K562 (cell line): ENCODE measurements around the gene YJEFN3. TPM values are rescaled to one million over a fixed set of nuclear protein-coding genes. Genes with fewer than 3 reads are reported as not detected.

Source experiments
- AFF4 ChIP-seq: sonication (generic); formaldehyde crosslinking; IDR thresholded peaks from 2 replicates; pipeline ENCODE4 v1.8.0; 2023; ENCODE audit warnings: mild to moderate bottlenecking, missing genetic modification reagents
- CBX3 ChIP-seq, 2 experiments: IDR thresholded peaks; 1 replicate in 1 of 2; 2 replicates in 1 of 2; pipeline ENCODE4 v1.6.1; 2012; ENCODE audit warnings: inconsistent platforms in 2 of 2, low read length in 2 of 2, borderline replicate concordance in 1 of 2, control low read depth in 1 of 2
- EGR1 ChIP-seq: fragments of 450-650 bp; conservative IDR thresholded peaks from 2 replicates; pipeline ENCODE4 v1.6.1; 2017; ENCODE audit warnings: mild to moderate bottlenecking
- GMEB1 ChIP-seq: fragments of 250-450 bp; sonication (Bioruptor Pico); IDR thresholded peaks from 2 replicates; pipeline ENCODE4 v1.4.0; 2020; ENCODE audit warnings: mild to moderate bottlenecking
- HDAC1 ChIP-seq, 2 experiments: fragments of 450-650 bp; IDR thresholded peaks; 2 replicates each; pipeline ENCODE4 v1.6.1; 2016 to 2017; ENCODE audit warnings: inconsistent platforms in 1 of 2, mild to moderate bottlenecking in 1 of 2, moderate library complexity in 1 of 2
- HMBOX1 ChIP-seq: sonication (generic); IDR thresholded peaks from 2 replicates; pipeline ENCODE4 v1.6.1; 2016
- MCM2 ChIP-seq: fragments of 450-650 bp; IDR thresholded peaks from 2 replicates; pipeline ENCODE4 v1.6.1; 2017; ENCODE audit warnings: low read depth, mild to moderate bottlenecking
- MTA1 ChIP-seq: fragments of 450-650 bp; IDR thresholded peaks from 2 replicates; pipeline ENCODE4 v1.6.1; 2017; ENCODE audit warnings: borderline replicate concordance
- MTA3 ChIP-seq: fragments of 450-650 bp; formaldehyde crosslinking; IDR thresholded peaks from 2 replicates; pipeline ENCODE4 v1.6.1; 2017; ENCODE audit warnings: mild to moderate bottlenecking, borderline replicate concordance
- NFATC3 ChIP-seq: fragments of 450-650 bp; IDR thresholded peaks from 2 replicates; pipeline ENCODE4 v1.6.1; 2017; ENCODE audit warnings: mild to moderate bottlenecking
- NR2C1 ChIP-seq, 2 experiments: fragments of 450-650 bp; IDR thresholded peaks; 2 replicates each; pipeline ENCODE4 v1.6.1; 2017; ENCODE audit warnings: mild to moderate bottlenecking in 2 of 2, antibody characterized with exemption in 1 of 2, inconsistent platforms in 1 of 2, missing compliant biosample characterization in 1 of 2, missing genetic modification characterization in 1 of 2
- RB1 ChIP-seq: fragments of 450-650 bp; IDR thresholded peaks from 2 replicates; pipeline ENCODE4 v1.6.1; 2017; ENCODE audit warnings: low read depth, mild to moderate bottlenecking
- SREBF2 ChIP-seq: sonication (generic); formaldehyde crosslinking; IDR thresholded peaks from 2 replicates; pipeline ENCODE4 v1.4.0; 2020; ENCODE audit warnings: mild to moderate bottlenecking, missing genetic modification reagents
- THRAP3 ChIP-seq: fragments of 450-650 bp; IDR thresholded peaks from 2 replicates; pipeline ENCODE4 v1.6.1; 2016; ENCODE audit warnings: mild to moderate bottlenecking, inconsistent platforms, borderline replicate concordance
- THRB ChIP-seq: fragments of 450-650 bp; formaldehyde crosslinking; conservative IDR thresholded peaks from 2 replicates; pipeline ENCODE4 v1.4.0; 2022; ENCODE audit warnings: mild to moderate bottlenecking, missing genetic modification characterization
- ZC3H11A ChIP-seq: IDR thresholded peaks from 2 replicates; pipeline ENCODE4 v1.6.1; 2012; ENCODE audit warnings: low read depth, low read length, improper control_type of control experiment
- ZNF174 ChIP-seq: fragments of 250-450 bp; sonication (Bioruptor Pico); IDR thresholded peaks from 2 replicates; pipeline ENCODE4 v1.4.0; 2020; ENCODE audit warnings: mild to moderate bottlenecking
- ZNF583 ChIP-seq: fragments of 250-450 bp; sonication (Bioruptor Pico); IDR thresholded peaks from 2 replicates; pipeline ENCODE4 v1.4.0; 2020
- polyA plus RNA-seq, 8 experiments: library from polyadenylated mRNA; depleted of rRNA in 4 of 8; stranded (reverse) in 5 of 8; unstranded in 3 of 8; fragments of >200 nt; fragmentation: Nextera tagmentation in 2 of 8; fragmentation: Illumina TruSeq in 1 of 8; extraction: Ambion mirVana in 2 of 8; extraction: Trizol in 1 of 8; gene quantifications; 2 replicates each; pipeline versions ENCODE4 v1.2.1 to v1.2.3, GENCODE V29; 2011 to 2014; ENCODE audit warnings: inconsistent platforms in 1 of 8, missing spikeins in 1 of 8
- total RNA-seq, 7 experiments: library from RNA; depleted of rRNA in 6 of 7; stranded (reverse); fragments of >200 nt in 6 of 7; fragmentation: Illumina TruSeq in 2 of 7; extraction: Trizol in 2 of 7; gene quantifications; 2 replicates each; pipeline versions ENCODE4 v1.2.1 to v1.2.3, GENCODE V29; 2011 to 2021; ENCODE audit warnings: low replicate concordance in 1 of 7
- TF ChIP-seq, protein P1 (sequence below), 2 experiments: fragments of 450-650 bp; IDR thresholded peaks; 2 replicates each; pipeline ENCODE4 v1.6.1; 2016

Gene YJEFN3
- total and polyA plus RNA-seq, 9 of the 15 experiments (the other 6 are each of a cell fraction or from before 2014, with no cell fraction given) = 0.04 to 5.8 (median 1.3) TPM; not detected in 1

- TF ChIP-seq HMBOX1 (no peak), AFF4 (CRISPR knock-in tag) (no peak), EGR1 (no peak), NR2C1 (IDR thresholded peaks at IDR 0.05) (peak; percentile 94), NR2C1 (tag; IDR thresholded peaks at IDR 0.05) (peak; percentile 96), ZNF174 (no peak), THRAP3 (no peak), MTA1 (no peak), SREBF2 (no peak), GMEB1 (peak; percentile 45; the same call in 1 of the 2 replicates), HDAC1 (IDR thresholded peaks at IDR 0.05) (peak in 1 of 2 experiments; percentile 76; a peak in 2 of 4 replicates), ZNF583 (CRISPR knock-in tag) (no peak), ZC3H11A (no peak), MTA3 (peak; percentile 85; the same call in 1 of the 2 replicates), RB1 (peak; percentile 82), MCM2 (no peak), CBX3 (IDR thresholded peaks at IDR 0.05; ENCODE audit: borderline replicate concordance in 1 of 2, low read length in 2 of 2) (peak in 1 of 2 experiments; percentile 27; a peak in 1 of 3 replicates), NFATC3 (no peak), THRB (CRISPR knock-in tag) (no peak)
- TF ChIP-seq, protein P1, sequence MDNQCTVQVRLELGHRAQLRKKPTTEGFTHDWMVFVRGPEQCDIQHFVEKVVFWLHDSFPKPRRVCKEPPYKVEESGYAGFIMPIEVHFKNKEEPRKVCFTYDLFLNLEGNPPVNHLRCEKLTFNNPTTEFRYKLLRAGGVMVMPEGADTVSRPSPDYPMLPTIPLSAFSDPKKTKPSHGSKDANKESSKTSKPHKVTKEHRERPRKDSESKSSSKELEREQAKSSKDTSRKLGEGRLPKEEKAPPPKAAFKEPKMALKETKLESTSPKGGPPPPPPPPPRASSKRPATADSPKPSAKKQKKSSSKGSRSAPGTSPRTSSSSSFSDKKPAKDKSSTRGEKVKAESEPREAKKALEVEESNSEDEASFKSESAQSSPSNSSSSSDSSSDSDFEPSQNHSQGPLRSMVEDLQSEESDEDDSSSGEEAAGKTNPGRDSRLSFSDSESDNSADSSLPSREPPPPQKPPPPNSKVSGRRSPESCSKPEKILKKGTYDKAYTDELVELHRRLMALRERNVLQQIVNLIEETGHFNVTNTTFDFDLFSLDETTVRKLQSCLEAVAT (IDR thresholded peaks at IDR 0.05) = no peak
These were observed 12.8 kb upstream of the YJEFN3 start, which contains the start of gene NDUFA13 (continued) for GRCh38 chr19:19515642-19516519.
